HG02623 (cell line): ENCODE data around the gene TRIM2.
"Not testable (repeated sequence)": the region's sequence is repeated elsewhere in the genome, so short reads cannot be mapped to it uniquely, and the experiment has no call there.

Source experiments
- ATAC-seq: cut with Tn5 transposase; IDR thresholded peaks from one replicate; pipeline ENCODE4 v1.9.1; 2021; ENCODE audit warnings: moderate library complexity; ENCODE audit not compliant: unreplicated experiment

Gene TRIM2

DNA sequence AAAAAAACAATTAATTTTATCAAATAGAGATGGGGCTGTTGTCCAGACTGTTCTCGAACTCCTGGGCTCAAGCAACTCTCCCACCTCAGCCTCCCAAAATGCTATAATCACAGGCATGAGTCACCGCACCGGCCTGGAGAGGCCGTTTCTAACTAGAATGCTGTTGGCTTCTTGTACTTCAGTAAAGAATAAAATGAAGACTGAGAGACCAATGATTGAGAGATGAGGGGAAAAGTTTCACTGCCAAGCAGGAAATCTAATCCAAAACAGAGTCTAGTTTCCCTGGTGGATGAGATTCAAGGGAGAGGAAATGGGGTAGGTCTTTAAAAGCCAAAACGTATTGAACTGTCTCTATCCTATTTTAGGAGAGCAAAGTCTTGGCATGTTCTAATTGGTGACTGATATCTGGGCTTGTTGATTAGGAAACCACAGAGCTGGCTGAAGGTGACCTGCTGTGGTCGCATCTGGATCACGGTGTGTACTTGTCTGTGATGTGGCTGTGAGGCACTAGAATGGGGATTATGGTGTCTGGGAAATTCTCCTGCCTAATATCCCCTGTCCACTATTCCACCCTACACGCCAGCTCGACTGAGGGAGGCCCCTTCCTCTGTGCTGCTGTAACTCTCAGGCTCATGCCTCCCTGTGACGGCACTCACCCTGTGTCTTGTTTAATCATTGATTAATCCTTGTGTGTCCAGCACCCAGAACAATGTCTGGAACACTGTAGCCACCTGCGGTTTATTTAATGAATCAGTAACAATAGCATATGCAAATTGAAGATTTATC, 15.0 kb upstream of the TRIM2 start:
- no peak for ATAC-seq

DNA sequence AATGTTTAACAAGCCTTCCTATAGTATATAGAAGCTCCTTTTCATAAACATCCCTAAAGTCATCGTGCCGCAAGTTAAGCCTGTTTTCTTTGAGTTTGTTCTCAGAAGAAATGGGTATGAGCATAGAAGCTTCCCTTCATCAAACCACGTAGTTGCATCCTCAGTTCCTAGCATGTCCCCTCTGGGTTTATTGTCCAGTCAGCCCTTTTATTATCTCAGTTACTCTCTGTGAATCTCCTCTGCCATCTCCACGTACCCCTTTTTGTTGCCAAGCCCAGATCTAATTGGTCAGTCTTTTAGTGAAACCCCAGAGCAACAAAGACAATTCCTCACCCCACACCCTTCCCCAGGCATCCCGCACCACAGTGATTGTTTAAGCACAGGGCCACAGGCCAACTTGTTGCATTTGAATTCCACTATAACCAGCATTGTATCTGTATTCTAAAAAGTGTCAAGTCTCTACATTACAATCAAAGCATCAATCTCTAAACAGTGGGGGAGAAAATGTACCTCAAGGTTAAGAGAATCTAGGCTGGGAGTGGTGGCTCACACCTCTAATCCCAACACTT, 12.4 kb upstream of the TRIM2 start:
- no peak for ATAC-seq

DNA sequence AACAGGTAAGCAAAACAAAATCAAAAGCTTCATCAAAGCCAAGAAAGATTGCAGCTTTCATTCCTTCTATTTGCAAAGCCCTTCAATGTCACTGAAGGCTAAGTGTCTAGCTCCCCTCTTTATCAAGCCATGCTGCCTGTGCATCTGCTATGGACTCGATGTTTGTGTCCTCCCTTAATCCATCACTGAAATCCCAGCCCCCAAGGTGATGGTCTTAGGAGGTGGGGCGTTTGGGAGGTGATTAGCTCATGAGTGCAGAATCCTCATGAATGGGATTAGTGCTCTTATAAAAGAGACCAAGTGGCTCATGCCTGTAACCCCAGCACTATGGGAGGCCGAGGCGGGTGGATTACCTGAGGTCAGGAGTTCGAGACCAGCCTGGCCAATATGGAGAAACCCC, 6.9 kb upstream of the TRIM2 start:
- ATAC-seq: no peak

DNA sequence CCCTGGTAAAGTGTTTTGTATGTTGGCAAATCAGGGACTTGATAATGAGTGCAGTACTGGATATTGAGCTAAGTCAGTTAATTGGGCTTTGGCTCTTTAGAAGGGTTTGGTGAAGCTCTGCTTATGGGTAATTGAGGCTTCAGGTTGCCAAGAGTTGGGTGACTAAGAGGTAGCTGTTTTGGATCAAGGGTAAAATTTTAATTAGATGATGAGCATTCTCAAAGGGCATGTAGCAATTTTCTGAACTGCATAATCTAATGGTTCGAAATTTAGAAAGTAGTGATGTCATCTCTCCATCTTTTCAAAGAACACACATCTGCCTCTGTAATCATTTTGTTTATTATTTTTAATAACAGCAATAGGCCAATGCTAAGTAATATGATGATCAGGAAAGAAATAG, 5.5 kb upstream of the TRIM2 start:
- no peak for ATAC-seq

DNA sequence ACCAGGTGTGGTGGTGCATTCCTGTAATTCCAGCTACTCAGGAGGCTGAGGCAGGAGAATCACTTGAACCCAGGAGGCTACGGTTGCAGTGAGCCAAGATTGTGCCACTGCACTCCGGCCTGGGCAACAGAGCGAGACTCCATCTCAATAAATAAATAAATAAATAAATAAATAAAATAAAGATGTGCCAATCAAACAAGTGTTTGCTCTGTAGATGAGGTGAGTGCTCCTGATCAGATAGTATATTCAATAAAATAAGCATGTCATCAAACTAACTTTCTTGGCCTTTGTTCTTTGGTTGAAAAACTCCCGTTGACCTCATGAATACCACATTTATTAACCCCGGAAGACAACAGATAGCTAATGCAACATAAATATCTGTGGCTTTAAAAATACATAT, 497 bp upstream of the TRIM2 start:
- not testable (repeated sequence) for ATAC-seq

DNA sequence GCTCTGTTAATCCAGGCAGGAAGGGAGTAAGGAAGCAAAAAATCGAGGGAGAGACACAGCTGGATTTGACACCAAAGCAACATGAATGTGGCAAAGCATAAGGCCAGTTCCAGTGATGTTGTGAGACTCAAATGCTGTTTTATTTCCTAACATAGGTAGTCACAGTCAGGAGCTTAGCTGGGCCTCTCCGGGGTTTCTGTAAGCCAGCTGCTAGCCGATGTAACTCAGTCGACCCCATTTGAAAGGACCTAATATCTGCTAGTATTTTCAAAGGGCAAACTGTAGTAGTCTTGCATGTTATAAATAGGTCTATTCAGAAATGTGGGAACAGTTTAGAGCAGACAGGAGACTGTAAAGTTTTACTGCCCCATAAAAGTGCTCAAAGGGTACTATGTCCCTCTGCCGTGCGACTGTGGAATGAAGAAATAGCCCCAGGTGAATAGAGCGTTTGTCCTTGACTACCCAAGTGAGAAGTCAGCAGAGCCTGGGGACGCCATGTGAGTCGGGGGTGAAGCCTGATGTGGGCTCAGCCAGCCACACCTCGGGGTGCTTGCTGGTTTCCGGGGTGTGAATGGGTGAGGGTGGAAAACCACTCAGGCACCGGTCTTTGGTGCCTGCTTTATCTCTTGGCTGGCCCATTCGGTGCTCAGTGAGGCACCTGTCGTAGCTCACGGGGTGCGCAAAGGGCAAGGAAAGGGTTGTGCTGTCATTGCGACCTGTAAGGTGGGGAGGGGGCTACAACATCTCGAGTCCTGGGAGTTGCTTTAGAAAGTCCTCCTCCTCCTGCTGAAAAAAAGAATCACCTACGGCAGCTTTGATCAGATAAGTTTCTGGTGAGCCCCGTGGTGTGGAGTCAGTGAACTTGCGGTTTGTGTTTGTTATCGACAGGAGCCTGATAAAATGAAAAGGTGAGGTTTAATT, 745 bp downstream of the TRIM2 start:
- ATAC-seq: peak; percentile 45

DNA sequence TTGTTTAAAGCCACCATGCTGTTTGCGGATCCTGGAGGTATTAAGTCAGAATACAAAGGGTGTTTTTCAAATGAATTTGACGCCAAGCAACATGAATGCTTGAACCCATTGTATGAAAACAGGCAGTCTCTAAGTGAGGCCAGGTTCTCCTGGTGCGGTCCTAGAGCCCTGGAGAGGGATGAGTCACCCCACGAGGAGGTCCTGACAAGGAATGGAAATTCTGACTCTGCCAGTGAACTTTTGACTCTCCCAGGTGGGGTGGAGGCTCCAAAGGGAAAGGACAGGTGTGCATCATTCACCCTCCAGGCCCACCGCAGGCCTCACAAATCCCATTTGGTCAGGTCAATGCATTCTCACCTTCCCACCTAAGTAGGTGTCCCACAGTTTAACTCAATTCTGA, 1.5 kb downstream of the TRIM2 start:
- ATAC-seq: no peak

DNA sequence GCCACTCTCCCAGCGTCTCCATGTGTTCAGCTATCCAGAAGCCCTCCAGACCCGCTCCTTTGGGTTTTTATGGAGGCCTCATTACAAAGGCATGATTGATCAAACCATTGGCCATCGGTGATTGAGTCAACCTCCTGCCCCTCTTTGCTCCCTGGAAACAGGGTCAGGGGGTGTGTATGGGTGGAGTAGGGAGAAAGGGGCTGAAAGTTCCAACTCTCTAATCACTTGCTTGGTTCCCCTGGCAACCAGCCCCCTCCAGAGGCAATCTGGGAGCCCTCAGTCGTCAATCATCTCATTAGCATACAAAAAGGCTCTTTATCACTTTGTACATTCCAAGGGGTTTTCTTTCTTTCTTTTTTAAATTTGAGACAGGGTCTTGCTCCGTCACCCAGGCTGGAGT, 2.3 kb downstream of the TRIM2 start:
- no peak for ATAC-seq

DNA sequence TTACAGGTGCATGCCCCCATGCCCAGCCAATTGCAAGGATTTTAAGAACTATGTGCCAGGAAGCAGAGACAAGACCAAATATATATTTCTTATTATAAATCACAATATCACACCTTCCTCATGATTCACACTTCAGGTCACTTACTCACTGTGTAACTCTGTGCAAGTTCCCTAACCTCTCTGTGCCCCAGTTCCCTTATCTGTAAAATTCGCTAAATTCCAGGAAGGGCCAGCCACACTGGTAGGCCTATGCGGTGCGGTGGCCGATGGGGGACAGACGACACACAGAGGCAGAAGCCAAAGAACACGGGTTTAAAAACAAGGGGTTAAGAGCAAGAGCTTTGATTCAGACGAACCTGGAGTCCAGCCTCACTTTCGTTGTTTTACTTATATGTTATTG, 2.8 kb downstream of the TRIM2 start:
- ATAC-seq: no peak

DNA sequence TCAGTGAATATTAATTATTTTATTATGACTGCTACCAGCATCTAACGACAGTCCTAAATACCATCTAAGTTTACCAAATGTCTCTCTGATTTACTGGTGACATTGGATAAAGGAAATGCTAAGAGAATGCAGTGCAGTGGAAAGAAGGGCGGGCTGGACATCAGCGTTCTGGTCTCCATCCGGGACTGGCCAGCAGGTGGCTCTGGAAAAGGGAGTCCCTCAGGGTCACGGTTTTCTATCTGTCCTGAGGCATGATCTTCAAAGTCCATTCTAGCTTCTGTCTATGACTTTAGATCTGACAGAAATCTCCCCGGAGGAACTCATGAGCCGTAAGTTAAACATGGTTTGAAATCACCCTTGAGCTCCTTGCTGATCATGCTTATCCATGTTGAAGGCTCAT, 3.3 kb downstream of the TRIM2 start:
- ATAC-seq: no peak

DNA sequence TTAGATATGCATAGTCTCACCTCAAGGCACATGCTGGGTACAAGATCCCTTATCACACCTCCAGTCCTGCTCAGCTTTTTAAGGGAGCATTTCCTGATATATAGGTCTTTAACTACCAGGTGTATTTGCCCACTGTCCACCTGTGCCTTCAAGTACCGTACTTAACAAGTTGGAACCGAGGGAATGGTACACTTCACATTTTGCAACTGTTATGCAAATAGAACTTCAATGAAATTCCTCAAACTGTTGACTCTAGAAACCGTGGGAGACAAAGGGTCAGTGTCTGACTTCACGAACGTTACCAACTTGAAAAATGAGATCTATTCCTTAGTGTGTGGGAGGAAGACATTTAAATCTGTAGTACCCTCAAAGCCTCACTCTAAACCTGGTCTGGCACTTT, 5.2 kb downstream of the TRIM2 start:
- no peak for ATAC-seq

DNA sequence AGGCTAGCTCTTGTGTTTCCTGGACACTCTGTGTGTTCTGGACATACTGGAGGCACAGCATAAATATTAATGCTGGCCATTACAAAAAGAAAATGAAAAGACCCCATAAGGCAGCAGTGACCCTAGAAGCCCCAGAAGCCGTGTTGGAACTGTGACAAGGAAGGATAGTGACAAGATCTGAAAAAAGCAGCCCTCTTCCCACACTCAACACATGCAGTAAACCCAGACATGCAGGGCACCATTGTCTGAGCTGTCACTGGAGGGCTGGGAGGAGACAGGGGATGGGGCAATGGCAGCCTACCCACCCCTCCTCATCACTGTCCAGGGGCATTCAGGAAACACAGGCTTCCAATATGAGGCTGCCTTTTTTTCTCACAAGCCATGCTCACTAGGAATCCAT, 6.5 kb downstream of the TRIM2 start:
- ATAC-seq: no peak

DNA sequence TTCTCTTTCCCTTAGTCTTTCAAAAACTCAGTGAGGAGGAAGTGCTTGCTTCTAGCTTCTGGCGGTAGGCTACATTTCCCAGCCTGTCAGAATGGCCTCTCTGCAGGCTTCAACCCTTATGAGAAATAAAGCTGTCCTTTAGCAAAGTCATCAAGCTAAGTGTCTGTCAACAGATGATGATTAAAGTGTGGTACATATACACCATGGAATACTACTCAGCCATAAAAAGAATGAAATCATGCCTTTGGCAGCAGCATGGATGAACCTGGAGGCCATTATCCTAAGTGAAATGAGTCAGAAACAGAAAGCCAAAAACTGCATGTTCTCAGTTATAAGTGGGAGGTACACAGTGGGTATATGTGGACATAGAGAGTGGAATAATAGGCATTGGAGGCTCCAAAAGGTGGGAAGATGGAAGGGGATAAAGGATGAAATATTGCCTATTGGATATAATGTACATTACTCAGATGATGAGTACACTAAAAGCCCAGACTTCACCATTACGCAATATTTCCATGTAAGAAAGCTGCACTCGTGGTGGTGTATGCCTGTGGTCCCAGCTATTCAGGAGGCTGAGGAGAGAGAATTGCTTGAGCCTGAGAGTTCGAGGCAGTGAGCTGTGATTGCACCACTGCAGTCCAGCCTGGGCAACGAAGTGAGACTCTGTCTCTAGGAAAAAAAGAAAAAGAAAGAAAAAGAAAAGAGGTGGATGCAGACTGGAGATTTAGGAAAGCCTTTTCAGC, 7.9 kb downstream of the TRIM2 start:
- no peak for ATAC-seq

DNA sequence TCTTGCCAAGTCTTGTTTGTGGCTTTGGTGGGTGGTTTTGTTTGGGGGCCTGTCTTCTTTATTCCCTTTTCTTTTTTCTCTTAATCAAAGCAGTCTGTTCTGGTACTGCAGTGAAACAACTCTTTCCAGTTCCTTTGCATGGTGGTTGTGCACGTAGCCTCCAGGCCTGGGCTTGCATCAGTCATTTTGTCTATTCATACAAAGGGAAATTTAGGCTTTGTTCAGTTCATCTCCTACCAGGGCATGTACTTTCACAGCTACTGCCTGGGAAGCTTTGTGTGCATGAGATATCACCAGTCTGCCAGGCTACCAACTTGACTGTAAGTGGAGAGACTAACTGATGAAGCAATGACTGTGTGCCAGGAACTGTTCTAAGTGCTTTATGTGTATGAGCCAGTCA, 8.5 kb downstream of the TRIM2 start:
- ATAC-seq: no peak

DNA sequence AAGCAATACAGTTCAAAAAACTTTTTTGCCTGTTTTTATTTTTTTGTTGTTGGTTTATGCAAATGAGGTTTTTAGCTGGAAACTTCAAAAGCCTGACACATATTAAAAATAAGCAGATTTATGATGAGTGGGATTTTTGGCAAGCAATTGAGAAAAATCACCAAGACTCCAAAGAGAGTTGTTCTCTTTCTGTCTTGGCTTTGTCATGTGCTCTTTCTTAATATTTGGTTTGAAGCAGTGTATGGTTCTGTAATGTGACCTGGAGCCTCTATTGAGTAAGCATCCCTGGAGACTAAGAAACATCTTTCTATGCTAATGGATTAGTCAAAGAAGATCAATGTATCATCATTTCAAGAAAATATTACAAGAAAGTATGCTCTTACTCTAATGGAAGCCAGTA, 11.7 kb downstream of the TRIM2 start:
- no peak for ATAC-seq

DNA sequence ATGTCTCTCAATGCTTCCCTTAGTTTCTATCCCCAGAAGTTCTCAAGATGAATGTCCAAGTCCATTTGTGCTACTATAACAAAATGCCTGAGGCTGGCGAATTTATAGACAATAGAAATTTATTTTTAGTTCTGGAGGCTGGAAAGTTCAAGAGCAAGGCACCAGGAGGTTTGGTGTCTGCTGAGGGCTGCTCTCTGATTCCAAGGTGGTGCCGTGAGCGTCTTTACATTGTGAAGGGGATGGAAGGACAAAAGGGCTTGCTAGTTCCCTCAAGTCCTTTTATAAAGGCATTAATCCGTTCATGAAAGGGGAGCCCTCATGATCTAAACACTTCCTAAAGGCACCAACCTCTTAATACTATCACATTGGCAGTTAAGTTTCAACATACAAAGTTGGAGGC, 12.3 kb downstream of the TRIM2 start:
- ATAC-seq: no peak

DNA sequence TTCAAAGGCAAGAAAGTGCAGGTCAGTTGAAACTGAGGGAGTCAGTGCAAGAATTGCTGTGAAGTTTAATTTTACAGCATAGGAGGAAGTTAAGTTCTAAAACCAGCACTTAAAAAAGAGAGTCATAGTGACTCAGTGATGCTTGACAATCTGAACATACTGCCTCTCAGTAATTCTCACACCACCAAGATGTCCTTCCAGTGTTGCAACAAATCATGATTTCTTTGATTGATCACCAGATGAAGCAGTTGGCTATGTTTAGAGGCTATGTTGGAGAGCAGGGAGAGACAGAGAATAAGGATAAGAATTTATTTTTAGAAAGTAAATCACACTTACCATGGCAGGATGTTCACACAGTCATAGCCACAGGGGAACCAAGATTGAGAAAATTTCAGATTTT, 13.2 kb downstream of the TRIM2 start:
- no peak for ATAC-seq

DNA sequence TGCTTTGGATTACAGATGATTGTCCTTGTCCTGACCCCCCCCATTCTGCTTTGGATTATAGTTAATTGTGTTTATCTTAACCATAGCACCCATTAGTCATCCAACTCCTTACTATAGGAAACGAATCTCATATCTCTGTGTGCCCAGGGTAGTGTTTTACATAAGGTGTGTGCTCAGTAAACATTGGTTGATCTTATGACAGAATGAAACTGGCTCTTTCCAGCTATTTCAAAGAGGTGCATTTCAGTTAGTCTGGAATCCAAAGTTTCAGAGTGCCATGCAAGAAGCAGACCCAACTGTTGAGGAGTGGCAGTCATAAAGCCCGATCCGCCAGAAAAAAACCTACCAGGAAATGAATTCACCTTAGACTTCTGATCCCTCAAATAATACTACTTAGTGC, 14.7 kb downstream of the TRIM2 start:
- no peak for ATAC-seq

DNA sequence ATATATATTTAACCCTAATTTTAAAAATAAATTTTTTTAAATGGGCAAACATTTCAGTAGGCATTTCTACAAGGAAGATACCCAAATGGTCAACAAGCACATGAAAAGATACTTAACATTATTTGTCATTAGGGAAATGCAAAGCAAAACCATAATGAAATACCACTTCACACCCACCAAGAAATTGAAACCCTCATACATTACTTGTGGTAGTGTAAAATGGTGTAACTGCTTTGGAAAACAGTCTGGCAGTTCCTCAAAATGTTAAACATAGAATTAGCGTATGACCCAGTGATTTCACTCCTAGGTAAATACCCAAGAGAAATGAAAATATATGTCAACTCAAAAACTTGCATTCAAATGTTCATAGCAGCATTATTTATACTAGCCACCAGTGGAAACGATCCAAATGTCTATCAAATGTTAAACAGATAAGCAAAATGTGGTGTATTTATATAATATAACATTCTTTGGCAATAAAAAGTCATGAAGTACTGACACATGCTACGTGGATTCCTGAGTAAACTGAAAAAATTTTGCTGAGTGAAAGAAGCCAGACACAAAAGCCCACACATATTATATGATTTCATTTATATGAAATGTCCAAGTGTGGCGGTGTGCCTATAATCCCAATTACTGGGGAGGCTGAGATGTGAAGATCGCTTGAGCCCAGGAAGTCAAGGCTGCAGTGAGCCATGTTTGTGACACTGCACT, 16.6 kb downstream of the TRIM2 start:
- no peak for ATAC-seq
